Measurements from ENCODE around the gene TRPC6. TPM values are rescaled to one million over a fixed set of nuclear protein-coding genes. Genes with fewer than 3 reads are reported as not detected.

TRPC6 gene
- total RNA-seq, 6 donors from 2014 or later = 10.5 to 62.9 (median 18.0) TPM

GRCh38 chr11:101497291-101497690, 86.5 kb downstream of the TRPC6 start:
- TF ChIP-seq POLR2A (IDR thresholded peaks at IDR 0.05) (no peak), POLR2AphosphoS5 (IDR thresholded peaks at IDR 0.05) (no peak), EP300 (IDR thresholded peaks at IDR 0.05) (no peak)
- TF ChIP-seq, protein P1, sequence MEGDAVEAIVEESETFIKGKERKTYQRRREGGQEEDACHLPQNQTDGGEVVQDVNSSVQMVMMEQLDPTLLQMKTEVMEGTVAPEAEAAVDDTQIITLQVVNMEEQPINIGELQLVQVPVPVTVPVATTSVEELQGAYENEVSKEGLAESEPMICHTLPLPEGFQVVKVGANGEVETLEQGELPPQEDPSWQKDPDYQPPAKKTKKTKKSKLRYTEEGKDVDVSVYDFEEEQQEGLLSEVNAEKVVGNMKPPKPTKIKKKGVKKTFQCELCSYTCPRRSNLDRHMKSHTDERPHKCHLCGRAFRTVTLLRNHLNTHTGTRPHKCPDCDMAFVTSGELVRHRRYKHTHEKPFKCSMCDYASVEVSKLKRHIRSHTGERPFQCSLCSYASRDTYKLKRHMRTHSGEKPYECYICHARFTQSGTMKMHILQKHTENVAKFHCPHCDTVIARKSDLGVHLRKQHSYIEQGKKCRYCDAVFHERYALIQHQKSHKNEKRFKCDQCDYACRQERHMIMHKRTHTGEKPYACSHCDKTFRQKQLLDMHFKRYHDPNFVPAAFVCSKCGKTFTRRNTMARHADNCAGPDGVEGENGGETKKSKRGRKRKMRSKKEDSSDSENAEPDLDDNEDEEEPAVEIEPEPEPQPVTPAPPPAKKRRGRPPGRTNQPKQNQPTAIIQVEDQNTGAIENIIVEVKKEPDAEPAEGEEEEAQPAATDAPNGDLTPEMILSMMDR (IDR thresholded peaks at IDR 0.05) = no peak
- ATAC-seq (ENCODE audit: low FRiP score in 2 of 2) (no peak), DNase-seq (no peak)
- no peaks in the 10 kb centered on the region for H3K27me3 ChIP-seq
- H3K9me3 ChIP-seq = no peaks in the 10 kb centered on the region
- no peak overlapping the region for H3K4me3 ChIP-seq
- no peaks in the 10 kb centered on the region for H3K36me3 ChIP-seq
- no peaks in the 10 kb centered on the region for H3K4me1 ChIP-seq
- H3K27ac ChIP-seq = no peak overlapping the region
- 41 to 43% methylated on average over 5 of the region's 5 CpGs for WGBS, 2 donors

- H3K27ac ChIP-seq = no peak overlapping the region
- H3K4me1 ChIP-seq = no peaks in the 10 kb centered on the region
- TF ChIP-seq EP300 (IDR thresholded peaks at IDR 0.05) (no peak), POLR2A (IDR thresholded peaks at IDR 0.05) (no peak), POLR2AphosphoS5 (IDR thresholded peaks at IDR 0.05) (no peak)
- TF ChIP-seq, protein P1 (IDR thresholded peaks at IDR 0.05) = no peak
- WGBS, 2 donors = 52 to 83% methylated on average over 2 of the region's 2 CpGs
- no peaks in the 10 kb centered on the region for H3K27me3 ChIP-seq
- no peak overlapping the region for H3K4me3 ChIP-seq
- no peaks in the 10 kb centered on the region for H3K9me3 ChIP-seq
- H3K36me3 ChIP-seq = no peaks in the 10 kb centered on the region
- no peak for ATAC-seq (ENCODE audit: low FRiP score in 2 of 2)
- no peak for DNase-seq
These were observed 96.0 kb downstream of the TRPC6 start for GRCh38 chr11:101487775-101488174.

DNA sequence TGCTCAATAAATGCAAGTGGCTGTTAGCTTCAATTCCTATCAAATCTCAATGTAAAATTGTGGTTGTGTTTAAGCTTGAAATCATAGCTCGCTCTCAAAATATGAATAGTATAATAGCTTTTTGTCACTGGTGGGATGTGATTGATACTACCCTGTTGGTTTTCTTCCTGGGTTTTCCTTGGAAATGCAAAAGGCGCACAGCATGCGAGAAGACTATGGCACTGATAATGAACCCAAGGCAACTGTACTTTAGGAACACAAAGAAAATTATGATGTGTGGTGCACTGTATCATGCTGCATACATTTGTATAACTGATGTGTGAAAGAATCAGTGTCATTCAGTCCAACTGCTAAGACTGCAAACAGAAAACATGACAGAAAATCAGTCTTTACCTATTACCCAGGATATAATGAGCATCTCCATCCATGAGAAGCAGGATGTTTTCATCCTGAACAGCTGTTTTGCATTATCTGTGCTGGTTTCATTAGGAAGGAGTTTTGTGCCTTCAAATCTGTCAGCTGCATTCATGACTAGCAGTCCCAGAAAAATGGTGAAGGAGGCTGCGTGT, 101.2 kb downstream of the TRPC6 start:
- no peaks in the 10 kb centered on the region for H3K36me3 ChIP-seq
- no peaks in the 10 kb centered on the region for H3K27me3 ChIP-seq
- DNase-seq (no peak), ATAC-seq (ENCODE audit: low FRiP score in 2 of 2) (no peak)
- H3K4me1 ChIP-seq = no peaks in the 10 kb centered on the region
- whole genome bisulfite sequencing, 2 donors = 61 to 95% methylated on average over 4 of the region's 4 CpGs
- no peak overlapping the region for H3K27ac ChIP-seq
- TF ChIP-seq, protein P1 (IDR thresholded peaks at IDR 0.05) = no peak
- TF ChIP-seq POLR2AphosphoS5 (IDR thresholded peaks at IDR 0.05) (no peak), EP300 (IDR thresholded peaks at IDR 0.05) (no peak), POLR2A (IDR thresholded peaks at IDR 0.05) (no peak)
- H3K9me3 ChIP-seq = no peaks in the 10 kb centered on the region
- no peak overlapping the region for H3K4me3 ChIP-seq

- ATAC-seq (ENCODE audit: low FRiP score in 2 of 2) (no peak), DNase-seq (peak in 1 of 2 donors; percentile 68)
- Histone ChIP-seq H3K4me1 (no peaks in the 10 kb centered on the region), H3K36me3 (no peaks in the 10 kb centered on the region), H3K27me3 (no peaks in the 10 kb centered on the region), H3K9me3 (no peaks in the 10 kb centered on the region), H3K27ac (no peak overlapping the region), H3K4me3 (no peak overlapping the region)
- TF ChIP-seq, protein P1 (IDR thresholded peaks at IDR 0.05) = no peak
- TF ChIP-seq POLR2A (IDR thresholded peaks at IDR 0.05) = no peak
- no peak for TF ChIP-seq POLR2AphosphoS5 (IDR thresholded peaks at IDR 0.05)
- no peak for TF ChIP-seq EP300 (IDR thresholded peaks at IDR 0.05)
- WGBS, 2 donors = 58 to 61% methylated on average over 13 of the region's 13 CpGs
These were observed 105.0 kb downstream of the TRPC6 start for GRCh38 chr11:101478587-101479369.
